ENCODE data around the gene PPP1R12B.

- TF ChIP-seq CTCF (IDR thresholded peaks at IDR 0.05) (no peak), EP300 (IDR thresholded peaks at IDR 0.05) (no peak)
Measured at GRCh38 chr1:202580619-202581018, 232.1 kb downstream of the PPP1R12B start.

All from ovary (tissue), 3 donors.